Left ventricle myocardium superior (tissue), 1 donor: ENCODE measurements around the gene PLA2G2D. TPM values are rescaled to one million over a fixed set of nuclear protein-coding genes. Genes with fewer than 3 reads are reported as not detected.

Experiments used
- ATAC-seq: fragments of 200-7000 bp; cut with Tn5 transposase; one replicate; pipeline ENCODE4 v1.9.1; 2020; ENCODE audit warnings: mild to moderate bottlenecking, moderate library complexity
- DNase-seq: peaks from one replicate; pipeline ENCODE4 v3.0.0-alpha.2; 2020
- intact Hi-C: fragments of 100-400 bp; cut with micrococcal nuclease; formaldehyde crosslinking; loops from one replicate; pipeline ENCODE4 v1.11.0; 2022
- long read RNA-seq: library from polyadenylated mRNA; unstranded; transcript quantifications from one replicate; pipeline ENCODE4 v2.0.0, GENCODE V29; 2021
- total RNA-seq: library from RNA; stranded (reverse); fragmentation: NEBNext Ultra II Directional; extraction: Animal tissue kit (Norgen Biotek cat#: 25700); gene quantifications from one replicate; pipeline ENCODE4 v1.2.1, GENCODE V29; 2021
- donor health status: DM: no; HTN: yes; CAD: no; lungs with severe emphysema.

The PLA2G2D gene
- total RNA-seq, result not detected
- long read RNA-seq, result 0 reads

- intact Hi-C loops, result no loop called here
- ATAC-seq (no peak), DNase-seq (no peak)
These were observed at the start of gene PLA2G2D for GRCh38 chr1:20119347-20119746. Gene PLA2G2D, minus strand, starts transcription at chr1:20119536. Its CDS starts 38 bp downstream, at chr1:20119498.

GRCh38 chr1:20168564-20169491 lies 49.5 kb upstream of the PLA2G2D start:
- no peak for ATAC-seq
- no peak for DNase-seq
- intact Hi-C loops, result no loop called here

GRCh38 chr1:20167126-20167525 lies 47.8 kb upstream of the PLA2G2D start:
- intact Hi-C loops, result no loop called here

GRCh38 chr1:20166051-20166450 lies 46.7 kb upstream of the PLA2G2D start:
- DNase-seq (no peak), ATAC-seq (no peak)
- intact Hi-C loops, result no loop called here

More at GRCh38 chr1:20167126-20167525, 47.8 kb upstream of the PLA2G2D start:
- DNase-seq (no peak), ATAC-seq (no peak)

- DNase-seq (no peak), ATAC-seq (peak; percentile 17)
- intact Hi-C loops, result no loop called here
These were observed 46.2 kb upstream of the PLA2G2D start for GRCh38 chr1:20165522-20165951.

GRCh38 chr1:20164694-20165202 lies 45.4 kb upstream of the PLA2G2D start:
- DNase-seq (peak; percentile 54), ATAC-seq (peak; percentile 76)
- intact Hi-C loops, result no loop called here

GRCh38 chr1:20160034-20160433 lies 40.7 kb upstream of the PLA2G2D start:
- ATAC-seq (no peak), DNase-seq (no peak)
- intact Hi-C loops, result no loop called here

- intact Hi-C loops, result loop anchor here (5.0 kb wide), 1 partner anchor 236 kb away; the partner anchor contains the start of gene PLA2G2E
- ATAC-seq (no peak), DNase-seq (no peak)
These were observed 39.2 kb upstream of the PLA2G2D start for GRCh38 chr1:20158358-20159070.

- DNase-seq, result no peak
- no peak for ATAC-seq
- intact Hi-C loops, result loop anchor here (5.0 kb wide), 1 partner anchor 57 kb away; no protein-coding TSS in a partner anchor
These were observed 35.0 kb upstream of the PLA2G2D start for GRCh38 chr1:20154301-20154831.

GRCh38 chr1:20153000-20153418 lies 33.7 kb upstream of the PLA2G2D start:
- DNase-seq (peak; percentile 48), ATAC-seq (peak; percentile 61)

GRCh38 chr1:20152599-20152930 lies 33.2 kb upstream of the PLA2G2D start:
- no peak for ATAC-seq
- intact Hi-C loops, result loop anchor here (5.0 kb wide), 1 partner anchor 55 kb away; no protein-coding TSS in a partner anchor
- no peak for DNase-seq

More at GRCh38 chr1:20153000-20153418, 33.7 kb upstream of the PLA2G2D start:
- intact Hi-C loops, result loop anchor here (5.0 kb wide), 1 partner anchor 56 kb away; no protein-coding TSS in a partner anchor

GRCh38 chr1:20151906-20152598 lies 32.7 kb upstream of the PLA2G2D start:
- intact Hi-C loops, result loop anchor here (5.0 kb wide), 1 partner anchor 55 kb away; no protein-coding TSS in a partner anchor
- peak; percentile 95 for ATAC-seq
- DNase-seq, result peak; percentile 90

- intact Hi-C loops, result loop anchor here (5.0 kb wide), 1 partner anchor 54 kb away; no protein-coding TSS in a partner anchor
- no peak for DNase-seq
- no peak for ATAC-seq
These were observed 31.6 kb upstream of the PLA2G2D start for GRCh38 chr1:20150969-20151368.

GRCh38 chr1:20150326-20150705 lies 31.0 kb upstream of the PLA2G2D start:
- DNase-seq (no peak), ATAC-seq (no peak)
- intact Hi-C loops, result loop anchor here (5.0 kb wide), 1 partner anchor 53 kb away; no protein-coding TSS in a partner anchor

- ATAC-seq (no peak), DNase-seq (no peak)
- intact Hi-C loops, result loop anchor here (5.0 kb wide), 1 partner anchor 52 kb away; no protein-coding TSS in a partner anchor
These were observed 30.4 kb upstream of the PLA2G2D start for GRCh38 chr1:20149601-20150325.

GRCh38 chr1:20148571-20149500 lies 29.5 kb upstream of the PLA2G2D start:
- intact Hi-C loops, result no loop called here
- ATAC-seq, result no peak
- DNase-seq, result no peak
